BLaER1 treated with 17β-estradiol and CSF1 and Interleukin-3, amounts not matched to agents 10 nM and 100 nM (cell line): ENCODE measurements around the gene RHBDL3.

ENCODE experiments used
- H3K27ac ChIP-seq, 11 experiments: shearing (Covaris generic); formaldehyde crosslinking; 2 replicates each; pipeline ENCODE4 v1.8.1; 2022
- H3K27me3 ChIP-seq, 11 experiments: shearing (Covaris generic); formaldehyde crosslinking; 2 replicates each; pipeline ENCODE4 v1.8.1; 2022
- H3K36me3 ChIP-seq, 11 experiments: shearing (Covaris generic); formaldehyde crosslinking; 2 replicates each; pipeline ENCODE4 v1.8.1; 2022
- H3K4me1 ChIP-seq, 10 experiments: shearing (Covaris generic); formaldehyde crosslinking; 2 replicates each; pipeline ENCODE4 v1.8.1; 2022
- H3K4me2 ChIP-seq, 11 experiments: shearing (Covaris generic); formaldehyde crosslinking; 2 replicates each; pipeline ENCODE4 v1.8.1; 2022
- H3K4me3 ChIP-seq, 10 experiments: shearing (Covaris generic); formaldehyde crosslinking; 2 replicates each; pipeline ENCODE4 v1.8.1; 2022
- H3K9ac ChIP-seq, 11 experiments: shearing (Covaris generic); formaldehyde crosslinking; 2 replicates each; pipeline ENCODE4 v1.8.1; 2022
- H3K9me3 ChIP-seq, 11 experiments: shearing (Covaris generic); formaldehyde crosslinking; replicated peaks in 1 of 11; 2 replicates each; pipeline ENCODE4 v1.8.1; 2022
- H4K20me1 ChIP-seq, 11 experiments: shearing (Covaris generic); formaldehyde crosslinking; 2 replicates each; pipeline ENCODE4 v1.8.1; 2022
- Cebpa-rat ChIP-seq, 11 experiments: shearing (Covaris generic); IDR thresholded peaks; 2 replicates each; pipeline ENCODE4 v1.8.1; 2022

Gene RHBDL3

DNA sequence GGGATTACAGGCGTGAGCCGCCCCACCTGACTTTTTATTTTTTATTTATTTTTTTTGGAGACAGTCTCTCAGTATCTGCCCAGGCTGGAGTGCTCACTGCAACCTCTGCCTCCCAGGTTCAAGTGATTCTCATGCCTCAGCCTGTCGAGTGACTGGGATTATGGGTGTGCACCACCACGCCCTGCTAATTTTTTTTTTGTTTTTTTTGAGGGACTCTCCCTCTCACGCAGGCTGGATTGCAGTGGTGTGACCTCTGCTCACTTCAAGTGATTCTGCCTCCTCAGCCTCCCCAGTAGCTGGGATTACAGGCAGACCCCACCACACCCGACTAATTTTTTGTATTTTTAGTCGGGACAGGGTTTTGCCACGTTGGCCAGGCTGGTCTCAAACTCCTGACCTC lies 92.0 kb downstream of the RHBDL3 start:
- peak overlapping the region in 1 of 11 experiments; percentile 35; a peak in 2 of 22 replicates for H3K4me2 ChIP-seq
- no peak overlapping the region for H3K27ac ChIP-seq
- H3K9me3 ChIP-seq: no peaks in the 10 kb centered on the region
- no peak for TF ChIP-seq Cebpa-rat (IDR thresholded peaks at IDR 0.05)
- H3K27me3 ChIP-seq: no peaks in the 10 kb centered on the region
- H3K36me3 ChIP-seq: peaks cover 95 to 100% (median 98%) of the 10 kb centered on the region in 11 experiments
- H3K9ac ChIP-seq: peak overlapping the region in 1 of 11 experiments; percentile 29; a peak in 2 of 22 replicates
- H4K20me1 ChIP-seq: peaks cover 99 to 100% (median 100%) of the 10 kb centered on the region in 11 experiments
- no peak overlapping the region for H3K4me3 ChIP-seq
- peaks cover 28 to 60% (median 34%) of the 10 kb centered on the region in 10 experiments for H3K4me1 ChIP-seq

DNA sequence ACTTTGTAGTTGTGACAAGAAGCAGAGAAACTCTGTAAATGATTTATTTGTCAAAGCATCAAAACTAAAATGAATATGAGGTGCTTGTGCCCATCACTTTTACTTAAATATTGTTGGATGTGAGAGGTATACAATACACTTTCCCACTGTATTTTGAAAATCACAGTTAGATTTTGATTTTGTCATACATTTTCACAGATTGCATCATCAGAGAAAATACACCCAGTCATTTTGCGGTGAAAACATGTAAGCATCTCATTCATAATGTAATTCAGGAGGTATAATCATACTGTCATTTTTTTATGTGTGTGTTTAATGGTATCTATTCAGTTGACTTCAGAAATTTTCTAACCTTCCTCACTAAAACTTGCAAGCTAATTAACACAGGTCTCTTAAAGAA lies 95.6 kb downstream of the RHBDL3 start:
- Histone ChIP-seq H3K27ac (no peak overlapping the region), H3K36me3 (peaks cover 98 to 100% (median 100%) of the 10 kb centered on the region in 11 experiments), H4K20me1 (peaks cover 100% of the 10 kb centered on the region in 11 experiments)

DNA sequence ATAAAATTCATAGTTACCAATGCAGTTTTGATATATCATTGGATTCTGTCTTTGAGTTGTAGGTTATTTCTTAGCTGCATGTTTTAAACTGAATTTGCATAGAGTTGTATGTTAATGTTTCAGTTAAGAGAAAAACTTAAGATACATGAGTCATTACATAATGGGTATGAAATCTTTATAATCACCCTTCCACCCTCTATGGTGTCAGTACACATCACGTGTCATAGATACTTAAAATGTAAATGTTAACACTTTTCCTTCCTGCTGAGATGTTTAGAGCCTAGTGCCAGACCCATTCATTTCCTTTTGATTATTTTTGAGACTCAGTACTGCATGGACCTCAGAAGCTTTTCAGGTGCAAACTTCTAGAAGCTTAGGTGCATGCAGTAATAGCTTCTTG lies 104.8 kb downstream of the RHBDL3 start:
- H3K4me2 ChIP-seq: no peak overlapping the region
- H3K9ac ChIP-seq: no peak overlapping the region; a peak in 1 of 22 replicates
- no peaks in the 10 kb centered on the region; a peak in 1 of 20 replicates for H3K4me1 ChIP-seq
- H3K27me3 ChIP-seq: no peaks in the 10 kb centered on the region
- peaks cover 95 to 99% (median 97%) of the 10 kb centered on the region in 11 experiments for H4K20me1 ChIP-seq
- no peak for TF ChIP-seq Cebpa-rat (IDR thresholded peaks at IDR 0.05)
- H3K9me3 ChIP-seq: no peaks in the 10 kb centered on the region
- H3K4me3 ChIP-seq: no peak overlapping the region
- H3K27ac ChIP-seq: no peak overlapping the region
- peaks cover 97 to 99% (median 98%) of the 10 kb centered on the region in 11 experiments for H3K36me3 ChIP-seq

More for the DNA sequence above, 95.6 kb downstream of the RHBDL3 start:
- TF ChIP-seq Cebpa-rat (IDR thresholded peaks at IDR 0.05): 0 out of 22 replicates have a peak, but pooled peaks of 1 of the 11 experiments have one; percentile 25
- H3K4me2 ChIP-seq: no peak overlapping the region
- H3K4me3 ChIP-seq: no peak overlapping the region
- H3K4me1 ChIP-seq: peaks cover 0 to 26% (median 2%) of the 10 kb centered on the region in 10 experiments; a peak in 9 of 20 replicates
- H3K27me3 ChIP-seq: no peaks in the 10 kb centered on the region
- H3K9ac ChIP-seq: 0 out of 22 replicates have a peak overlapping the region, but pooled peaks of 1 of the 11 experiments have one; percentile 34
- no peaks in the 10 kb centered on the region for H3K9me3 ChIP-seq
